ENCODE results near the gene MRI1. TPM values are rescaled to one million over a fixed set of nuclear protein-coding genes. Genes with fewer than 3 reads are reported as not detected.
"Not testable (repeated sequence)": the region's sequence is repeated elsewhere in the genome, so short reads cannot be mapped to it uniquely, and the experiment has no call there.

The MRI1 gene
- total RNA-seq (2014; rRNA removed; shearing (Covaris generic)): 24.9 and 52.5 TPM in 2 replicates

- peak; percentile 68 for DNase-seq (ENCODE audit: low read depth)
Observed at GRCh38 chr19:13764101-13764807, at the start of gene MRI1. Gene MRI1, plus strand, starts transcription at chr19:13764522. Its CDS starts 67 bp downstream, at chr19:13764589.

DNA sequence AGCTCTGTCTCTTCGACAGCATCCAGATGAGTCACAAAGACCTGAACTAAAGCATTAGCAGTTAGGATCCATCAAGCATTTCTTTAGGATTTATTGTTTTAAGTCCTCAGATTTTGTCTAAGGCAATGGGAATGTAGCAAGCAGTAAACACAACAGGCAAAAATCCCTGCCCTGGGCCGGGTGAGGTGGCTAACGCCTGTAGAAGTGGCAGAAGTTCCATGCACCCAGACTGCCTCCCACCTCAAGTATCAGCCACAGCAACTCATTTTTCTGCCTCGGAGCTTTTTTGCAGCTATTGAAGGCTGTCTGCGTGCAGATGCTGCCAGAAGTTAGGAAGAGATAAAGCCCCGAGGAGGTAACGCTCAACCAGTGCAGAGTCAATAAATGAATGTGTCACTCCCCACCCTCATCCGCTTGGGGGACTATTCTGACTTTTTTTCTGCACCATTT lies 47.1 kb upstream of the MRI1 start:
- DNase-seq (ENCODE audit: low read depth): peak; percentile 94

DNA sequence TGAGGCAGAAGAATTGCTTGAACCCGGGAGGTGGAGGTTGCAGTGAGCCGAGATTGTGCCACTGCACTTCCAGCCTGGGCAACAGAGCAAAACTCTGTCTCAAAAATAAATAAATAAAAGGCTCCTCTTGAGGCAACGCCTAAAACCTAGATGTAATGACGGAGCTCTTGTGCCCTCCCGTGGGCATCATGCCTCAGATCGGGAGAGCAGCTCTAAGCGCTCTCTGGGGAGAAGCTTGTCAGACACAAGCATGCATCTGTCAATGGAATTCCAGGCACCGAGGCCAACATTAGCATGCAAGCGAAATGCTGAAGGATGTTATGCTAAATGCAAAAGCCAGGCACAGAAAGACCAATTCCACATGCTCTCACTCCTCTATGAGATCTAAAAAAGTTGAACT lies 45.6 kb upstream of the MRI1 start:
- peak; percentile 89 for DNase-seq (ENCODE audit: low read depth)

- no peak for DNase-seq (ENCODE audit: low read depth)
Observed at GRCh38 chr19:13722146-13722545, 42.2 kb upstream of the MRI1 start.

GRCh38 chr19:13723206-13723605 lies 41.1 kb upstream of the MRI1 start:
- no peak for DNase-seq (ENCODE audit: low read depth)

DNA sequence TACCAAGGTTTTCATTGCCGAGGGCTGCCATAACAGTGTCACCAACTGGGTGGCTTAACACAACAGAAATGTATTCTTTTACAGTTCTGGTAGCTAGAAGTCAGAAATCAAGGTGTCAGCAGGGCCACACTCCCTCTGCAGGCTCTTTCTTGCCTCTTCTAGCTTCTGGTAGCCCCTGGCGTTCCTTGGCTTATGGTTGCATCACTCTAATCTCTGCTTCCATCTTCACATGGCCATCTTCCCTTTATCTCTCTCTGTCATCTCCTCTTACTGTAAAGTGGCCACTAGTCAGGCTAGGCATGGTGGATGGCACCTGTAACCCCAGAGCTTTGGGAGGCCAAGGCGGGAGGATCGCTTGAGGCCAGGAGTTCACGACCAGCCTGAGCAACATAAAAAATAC lies 38.0 kb upstream of the MRI1 start:
- no peak for DNase-seq (ENCODE audit: low read depth)

DNA sequence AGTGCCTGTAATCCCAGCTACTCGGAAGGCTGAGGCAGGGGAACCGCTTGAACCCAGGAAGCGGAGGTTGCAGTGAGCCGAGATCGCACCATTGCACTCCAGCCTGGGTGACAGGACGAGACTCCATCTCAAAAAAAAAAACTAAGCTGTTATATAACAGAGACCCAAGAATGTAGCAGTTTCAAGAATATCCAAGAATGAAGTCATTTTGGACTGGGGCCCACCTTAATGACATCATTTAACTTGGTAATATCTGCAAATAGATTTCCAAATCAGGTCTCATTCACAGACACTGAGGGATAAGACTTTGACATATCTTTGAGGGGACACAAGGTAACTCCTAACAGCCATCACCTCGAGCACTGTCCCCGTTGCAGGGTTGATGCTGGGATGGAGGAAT lies 36.5 kb upstream of the MRI1 start:
- DNase-seq (ENCODE audit: low read depth): no peak

DNA sequence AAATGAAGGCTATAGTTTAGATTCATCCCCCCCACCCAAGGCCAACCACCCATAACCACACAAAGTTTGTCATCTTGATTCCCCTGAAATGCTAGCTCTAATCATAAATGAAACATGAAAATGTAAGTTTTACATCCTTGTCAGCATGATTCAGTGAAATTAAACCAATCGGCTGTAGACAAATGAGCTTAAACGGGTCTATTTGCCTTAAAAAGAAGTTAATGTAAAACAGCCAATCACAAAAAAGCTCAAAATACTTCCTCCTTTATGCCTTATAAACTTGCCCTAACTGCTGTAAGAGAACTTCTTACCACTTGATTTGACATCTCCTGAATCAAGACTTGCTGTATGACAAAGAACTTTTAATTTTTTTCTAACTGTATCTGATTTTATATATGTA lies 34.5 kb upstream of the MRI1 start:
- no peak for DNase-seq (ENCODE audit: low read depth)

DNA sequence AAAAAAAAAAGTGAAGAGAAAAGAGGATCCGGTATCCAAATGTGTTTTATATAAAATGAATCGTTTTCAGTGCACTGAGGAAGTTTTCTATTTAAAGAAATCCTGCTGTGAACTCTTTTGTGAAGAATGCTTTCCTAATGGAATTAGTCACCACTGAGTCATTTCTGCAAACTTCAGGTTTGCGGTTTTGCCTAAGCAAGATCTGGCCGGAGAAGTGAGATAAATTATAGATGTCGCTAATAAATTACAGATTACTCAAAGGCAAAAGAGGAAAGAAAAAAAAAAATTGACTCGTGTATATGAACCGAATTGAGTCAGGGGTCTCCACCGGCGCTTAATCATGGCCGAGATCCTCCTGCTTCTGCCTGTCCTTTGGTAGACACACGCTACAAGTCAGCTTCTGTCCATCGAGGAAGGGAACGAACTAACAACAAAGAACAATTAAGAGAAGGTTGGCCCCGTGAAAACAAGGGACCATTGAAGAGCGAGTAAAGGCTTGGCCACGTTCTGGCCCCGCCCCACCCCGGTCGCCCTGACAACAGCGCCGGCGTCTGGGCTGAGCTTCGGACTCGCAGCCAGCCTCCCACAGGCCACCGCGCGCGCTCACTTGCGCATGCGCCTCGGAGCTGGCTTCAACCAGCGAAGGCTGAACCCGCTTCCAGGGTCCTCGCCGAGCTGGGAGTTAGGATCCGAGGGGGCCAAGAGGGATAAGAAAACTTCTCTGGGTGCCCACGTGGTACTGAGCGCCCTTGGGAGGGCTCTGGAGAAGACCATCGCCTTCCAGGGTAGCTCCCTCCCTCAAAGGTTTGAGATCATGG lies 33.0 kb upstream of the MRI1 start:
- DNase-seq (ENCODE audit: low read depth): peak; percentile 97

DNA sequence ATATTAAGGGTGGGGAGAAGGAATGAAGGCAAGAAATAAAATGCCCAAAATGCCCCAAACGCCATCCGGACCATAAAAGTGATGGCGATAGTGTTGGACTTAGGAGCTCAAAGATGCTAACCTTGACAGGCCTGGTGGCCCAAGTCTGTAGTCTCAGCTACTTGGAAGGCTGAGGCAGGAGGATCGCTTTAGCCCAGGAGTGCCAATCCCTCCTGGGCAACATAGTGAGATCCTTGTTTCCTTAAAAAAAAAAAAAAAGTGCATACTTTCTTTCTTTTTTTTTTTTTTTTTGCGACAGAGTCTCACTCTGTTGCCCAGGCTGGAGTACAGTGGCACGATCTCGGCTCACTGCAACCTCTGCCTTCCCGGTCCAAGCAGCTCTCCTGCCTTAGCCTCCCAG lies 32.0 kb upstream of the MRI1 start:
- DNase-seq (ENCODE audit: low read depth): no peak

GRCh38 chr19:13734751-13735150 lies 29.6 kb upstream of the MRI1 start:
- no peak for DNase-seq (ENCODE audit: low read depth)

DNA sequence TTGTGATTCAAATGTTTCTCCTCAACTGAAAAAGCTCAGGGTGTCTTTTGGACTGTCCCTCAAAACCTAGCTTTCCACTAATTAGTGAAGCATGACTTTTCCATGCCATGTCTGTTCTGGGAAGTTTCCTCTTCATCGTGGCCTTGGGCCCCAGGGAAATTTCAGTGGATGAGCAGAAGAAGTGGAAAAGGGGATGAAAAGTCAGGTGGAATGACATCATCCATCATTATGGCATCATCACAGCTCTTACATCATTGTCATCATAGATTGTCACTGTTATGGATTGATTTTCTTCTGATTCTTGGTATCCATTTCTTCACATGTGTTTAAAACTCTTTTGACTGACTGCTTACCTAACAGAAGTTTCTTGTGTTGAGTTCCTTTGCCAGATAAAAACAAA lies 26.2 kb upstream of the MRI1 start:
- no peak for DNase-seq (ENCODE audit: low read depth)

- DNase-seq (ENCODE audit: low read depth): no peak
Observed at GRCh38 chr19:13741893-13742292, 22.4 kb upstream of the MRI1 start.

- DNase-seq (ENCODE audit: low read depth): no peak
Observed at GRCh38 chr19:13742756-13743155, 21.6 kb upstream of the MRI1 start.

GRCh38 chr19:13744174-13744573 lies 20.1 kb upstream of the MRI1 start:
- no peak for DNase-seq (ENCODE audit: low read depth)

GRCh38 chr19:13747098-13747453 lies 17.2 kb upstream of the MRI1 start:
- DNase-seq (ENCODE audit: low read depth): no peak

DNA sequence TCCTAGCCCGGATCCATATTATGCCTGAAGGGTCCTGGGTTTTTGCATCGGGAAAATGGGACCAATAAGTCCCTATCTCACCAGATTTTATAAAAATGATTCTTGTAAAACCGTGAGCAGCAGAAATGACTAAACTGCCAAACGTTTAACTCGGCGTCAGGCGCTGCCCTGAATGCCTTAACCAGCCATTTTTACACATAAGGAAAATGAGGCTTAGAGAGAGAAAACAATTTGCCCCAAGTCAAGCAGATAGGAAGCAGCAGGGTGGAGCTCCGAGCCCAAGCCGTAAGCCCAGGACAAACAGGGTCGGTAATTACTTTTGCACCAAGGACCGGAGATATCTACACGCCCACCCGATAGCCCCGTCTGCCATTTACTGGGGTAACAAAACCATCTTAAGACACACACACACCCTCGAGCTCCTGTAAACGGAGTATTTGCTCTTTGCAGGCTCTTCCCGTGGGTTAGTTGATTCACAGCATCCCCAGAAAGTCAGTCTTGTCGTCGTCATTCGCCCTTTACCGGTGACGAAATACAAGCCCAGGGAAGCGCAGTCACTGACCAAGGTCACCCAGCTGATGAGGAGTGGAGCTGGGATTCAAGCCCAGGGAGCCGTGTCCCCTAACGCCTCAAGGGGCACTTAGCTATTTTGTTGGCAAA lies 16.0 kb upstream of the MRI1 start:
- DNase-seq (ENCODE audit: low read depth): peak; percentile 38

GRCh38 chr19:13751436-13751835 lies 12.9 kb upstream of the MRI1 start:
- no peak for DNase-seq (ENCODE audit: low read depth)

DNA sequence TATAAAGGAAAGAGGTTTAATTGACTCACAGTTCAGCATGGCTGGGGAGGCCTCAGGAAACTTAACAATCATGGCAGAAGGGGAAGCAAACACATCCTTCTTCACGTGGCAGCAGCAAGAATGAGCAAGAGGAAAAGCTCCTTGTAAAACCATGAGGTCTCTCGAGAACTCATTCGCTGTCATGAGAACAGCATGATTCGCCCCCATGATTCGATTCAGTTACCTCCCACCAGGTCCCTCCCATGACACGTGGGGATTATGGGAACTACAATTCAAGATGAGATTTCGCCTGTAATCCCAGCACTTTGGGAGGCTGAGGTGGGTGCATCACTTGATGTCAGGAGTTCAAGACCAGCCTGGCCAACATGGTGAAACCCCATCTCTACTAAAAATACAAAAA lies 10.7 kb upstream of the MRI1 start:
- DNase-seq (ENCODE audit: low read depth): not testable (repeated sequence)

DNA sequence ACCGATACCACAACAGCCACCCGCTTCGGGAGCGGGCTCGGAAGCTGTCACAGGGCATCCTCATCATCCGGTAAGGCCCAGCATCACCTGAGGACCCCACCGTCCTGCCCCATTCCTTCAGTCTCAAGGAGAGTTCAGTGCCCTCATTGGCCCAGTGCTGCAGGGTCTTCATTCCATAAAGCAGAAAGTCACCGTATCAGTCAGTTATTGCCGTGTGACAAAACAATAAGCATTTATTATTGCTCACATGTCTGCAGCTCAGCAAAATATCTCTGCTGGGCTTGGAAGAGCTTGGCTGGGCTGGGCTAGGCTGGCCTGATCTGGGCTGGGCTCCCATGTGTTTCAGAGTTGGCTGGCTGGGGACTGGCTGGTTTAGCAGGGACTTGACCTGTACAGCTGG lies 8.1 kb upstream of the MRI1 start:
- DNase-seq (ENCODE audit: low read depth): no peak

GRCh38 chr19:13757805-13758772 lies 6.2 kb upstream of the MRI1 start:
- no peak for DNase-seq (ENCODE audit: low read depth)

GRCh38 chr19:13758795-13759194 lies 5.5 kb upstream of the MRI1 start:
- no peak for DNase-seq (ENCODE audit: low read depth)

Data from RPMI7951 (cell line).